ENCODE data around the gene BRINP2.
"Not testable (repeated sequence)": the region's sequence is repeated elsewhere in the genome, so short reads cannot be mapped to it uniquely, and the experiment has no call there.

GRCh38 chr1:177321434-177321833 lies 150.7 kb downstream of the BRINP2 start:
- TF ChIP-seq, protein P1, sequence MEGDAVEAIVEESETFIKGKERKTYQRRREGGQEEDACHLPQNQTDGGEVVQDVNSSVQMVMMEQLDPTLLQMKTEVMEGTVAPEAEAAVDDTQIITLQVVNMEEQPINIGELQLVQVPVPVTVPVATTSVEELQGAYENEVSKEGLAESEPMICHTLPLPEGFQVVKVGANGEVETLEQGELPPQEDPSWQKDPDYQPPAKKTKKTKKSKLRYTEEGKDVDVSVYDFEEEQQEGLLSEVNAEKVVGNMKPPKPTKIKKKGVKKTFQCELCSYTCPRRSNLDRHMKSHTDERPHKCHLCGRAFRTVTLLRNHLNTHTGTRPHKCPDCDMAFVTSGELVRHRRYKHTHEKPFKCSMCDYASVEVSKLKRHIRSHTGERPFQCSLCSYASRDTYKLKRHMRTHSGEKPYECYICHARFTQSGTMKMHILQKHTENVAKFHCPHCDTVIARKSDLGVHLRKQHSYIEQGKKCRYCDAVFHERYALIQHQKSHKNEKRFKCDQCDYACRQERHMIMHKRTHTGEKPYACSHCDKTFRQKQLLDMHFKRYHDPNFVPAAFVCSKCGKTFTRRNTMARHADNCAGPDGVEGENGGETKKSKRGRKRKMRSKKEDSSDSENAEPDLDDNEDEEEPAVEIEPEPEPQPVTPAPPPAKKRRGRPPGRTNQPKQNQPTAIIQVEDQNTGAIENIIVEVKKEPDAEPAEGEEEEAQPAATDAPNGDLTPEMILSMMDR (IDR thresholded peaks at IDR 0.05; ENCODE audit: control extremely low read depth in 1 of 3, insufficient read depth in 1 of 3, low read depth in 1 of 3, low read length in 3 of 3), result not testable (repeated sequence)
- not testable (repeated sequence) for TF ChIP-seq YY1 (IDR thresholded peaks at IDR 0.05; ENCODE audit: low read depth, low read length); EP300 (IDR thresholded peaks at IDR 0.05; ENCODE audit: borderline replicate concordance in 1 of 2, low read depth in 2 of 2, low read length in 2 of 2); EZH2 (IDR thresholded peaks at IDR 0.05; ENCODE audit: low read depth, low read length, severe bottlenecking); CEBPB (IDR thresholded peaks at IDR 0.05; ENCODE audit: low read depth, low read length); SIRT6 (IDR thresholded peaks at IDR 0.05; ENCODE audit: low read length); NRF1 (IDR thresholded peaks at IDR 0.05; ENCODE audit: low read depth, low read length); BRCA1 (IDR thresholded peaks at IDR 0.05; ENCODE audit: low read depth, low read length); POU5F1 (IDR thresholded peaks at IDR 0.05; ENCODE audit: low read depth, low read length)

Measured in H1 (cell line).